WTC11 (cell line): ENCODE data around the gene DYSF.

ENCODE experiments used
- AFF4 ChIP-seq: sonication (generic); formaldehyde crosslinking; IDR thresholded peaks from 2 replicates; pipeline ENCODE4 v1.8.1; 2023; ENCODE audit warnings: mild to moderate bottlenecking, missing genetic modification reagents, borderline replicate concordance
- ATF2 ChIP-seq: sonication (generic); formaldehyde crosslinking; IDR thresholded peaks from 2 replicates; pipeline ENCODE4 v1.8.1; 2022; ENCODE audit warnings: low read depth, missing genetic modification reagents, borderline replicate concordance
- ZNF416 ChIP-seq: fragments of 250-450 bp; sonication (Bioruptor Pico); IDR thresholded peaks from 2 replicates; pipeline ENCODE4 v1.9.0; 2021; ENCODE audit warnings: mild to moderate bottlenecking, inconsistent platforms

GRCh38 chr2:71684226-71685072 is 231.1 kb downstream of the DYSF start:
- TF ChIP-seq ZNF416 (no peak), AFF4 (CRISPR knock-in tag) (no peak), ATF2 (no peak)
